ENCODE data around the gene MAML2. TPM values are rescaled to one million over a fixed set of nuclear protein-coding genes. Genes with fewer than 3 reads are reported as not detected.
A peak's percentile ranks its signal among the peaks of the same experiment; 100 is the strongest.

Gene MAML2
- total RNA-seq, 2 experiments from 2014 or later, result 23.4 to 27.2 TPM

DNA sequence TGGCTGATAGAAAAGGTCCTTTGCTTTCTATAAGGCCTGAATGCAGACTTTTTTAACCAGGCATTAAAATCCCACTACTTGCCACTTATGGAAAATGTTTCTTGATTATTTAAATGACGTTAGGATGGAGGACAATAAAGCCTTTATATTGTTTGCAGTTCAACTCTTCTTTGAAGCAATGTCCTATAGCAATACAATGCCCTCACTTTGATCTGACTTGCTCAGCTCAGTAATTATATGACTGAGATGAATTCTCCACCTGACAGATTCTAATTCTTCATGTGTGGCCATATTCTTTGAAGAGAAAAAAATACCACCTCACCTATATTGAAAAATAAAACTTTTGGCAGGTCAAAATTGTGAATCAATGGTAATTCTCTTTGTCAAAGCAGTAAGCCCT lies 237.1 kb downstream of the MAML2 start:
- H3K36me3 Mint-ChIP-seq (ENCODE audit: low read depth), result peaks cover 19% of the 10 kb centered on the region
- H3K4me3 Mint-ChIP-seq, result no peak overlapping the region
- DNase-seq, result no peak
- H3K4me1 Mint-ChIP-seq, result peaks cover 18% of the 10 kb centered on the region
- POLR2A ChIA-PET, result interaction anchor here (0.7 kb wide), 1 partner anchor 45 kb away, joined by 4 read pairs; no protein-coding TSS in a partner anchor
- H3K27ac Mint-ChIP-seq, result no peak overlapping the region
- peaks cover 6% of the 10 kb centered on the region for H3K9me3 Mint-ChIP-seq
- no peaks in the 10 kb centered on the region for H3K27me3 Mint-ChIP-seq
- CTCF ChIA-PET, result interaction anchor here (1.1 to 2.1 kb wide), 3 partner anchors 9 to 237 kb away, joined by 3 to 8 read pairs (median 7); partner anchors contain the start of gene MAML2

DNA sequence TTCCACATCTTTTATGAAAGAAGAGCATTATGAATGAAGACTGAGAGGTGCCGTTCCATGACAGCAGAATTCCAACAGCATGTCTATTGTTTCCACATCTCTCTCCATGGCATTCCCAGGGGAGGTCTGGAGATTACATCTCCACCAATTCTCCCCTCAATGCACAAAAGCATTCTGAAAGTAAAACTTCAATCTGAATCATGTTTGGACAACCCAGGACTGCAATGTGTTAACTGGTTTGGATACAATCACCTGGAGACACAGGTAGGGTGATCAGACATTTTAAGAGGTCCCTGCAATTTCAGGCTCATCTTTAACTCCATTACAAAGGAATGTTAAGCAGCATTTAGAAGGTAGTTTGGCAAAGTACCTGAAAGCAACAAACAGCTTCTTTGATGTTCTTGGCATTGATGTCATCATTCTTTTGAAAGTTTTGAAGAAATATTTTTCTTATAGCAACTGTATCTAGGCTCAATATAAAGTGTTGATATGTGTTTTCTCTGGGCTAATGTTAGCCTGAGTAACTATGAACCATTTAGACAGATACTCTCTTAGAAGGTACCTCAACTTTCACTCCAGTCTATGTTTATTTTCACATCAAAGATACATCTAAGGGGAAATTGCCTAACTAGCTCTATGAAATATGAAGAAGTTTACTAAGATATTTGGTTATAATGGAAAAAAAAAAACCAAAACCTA lies 237.6 kb downstream of the MAML2 start:
- ChIA-PET CTCF (interaction anchor here (1.1 to 2.1 kb wide), 3 partner anchors 10 to 238 kb away, joined by 3 to 8 read pairs (median 7); partner anchors contain the start of gene MAML2), POLR2A (interaction anchor here (0.7 kb wide), 1 partner anchor 44 kb away, joined by 4 read pairs; no protein-coding TSS in a partner anchor)
- H3K27ac Mint-ChIP-seq, result no peak overlapping the region
- H3K4me3 Mint-ChIP-seq, result no peak overlapping the region
- peaks cover 4% of the 10 kb centered on the region for H3K9me3 Mint-ChIP-seq
- no peaks in the 10 kb centered on the region for H3K27me3 Mint-ChIP-seq
- DNase-seq, result no peak
- peaks cover 18% of the 10 kb centered on the region for H3K4me1 Mint-ChIP-seq
- H3K36me3 Mint-ChIP-seq (ENCODE audit: low read depth), result peaks cover 17% of the 10 kb centered on the region

- ChIA-PET POLR2A (no interaction called here), CTCF (interaction anchor here (1.0 to 1.6 kb wide), 3 partner anchors 12 to 237 kb away, joined by 3 to 4 read pairs (median 3); no protein-coding TSS in a partner anchor)
- Mint-ChIP-seq H3K4me3 (no peak overlapping the region), H3K27me3 (no peaks in the 10 kb centered on the region), H3K36me3 (ENCODE audit: low read depth) (peaks cover 17% of the 10 kb centered on the region), H3K4me1 (peaks cover 18% of the 10 kb centered on the region), H3K9me3 (peaks cover 2% of the 10 kb centered on the region), H3K27ac (no peak overlapping the region)
- no peak for DNase-seq
Measured at GRCh38 chr11:96104496-96104895, 238.5 kb downstream of the MAML2 start.

DNA sequence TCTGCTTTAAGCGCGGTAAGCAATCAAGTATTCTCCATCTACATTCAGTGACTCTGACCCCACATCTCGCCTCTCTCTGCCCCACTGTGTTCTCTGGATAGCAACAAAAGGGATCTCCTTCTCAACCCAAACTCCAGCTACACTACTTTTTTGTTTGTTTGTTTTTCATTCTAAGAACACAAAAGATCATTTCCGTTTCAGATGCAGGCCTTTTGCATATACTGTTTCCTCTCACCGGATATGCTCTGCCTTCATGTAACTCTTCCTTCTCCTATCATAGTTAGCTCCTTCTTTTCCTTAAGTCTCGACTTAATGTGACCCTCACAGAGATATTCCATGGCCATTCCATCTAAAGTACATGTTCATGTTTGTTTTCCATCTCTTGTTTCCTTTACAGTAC lies 239.3 kb downstream of the MAML2 start:
- H3K27ac Mint-ChIP-seq, result no peak overlapping the region
- peaks cover 18% of the 10 kb centered on the region for H3K4me1 Mint-ChIP-seq
- peaks cover 17% of the 10 kb centered on the region for H3K36me3 Mint-ChIP-seq (ENCODE audit: low read depth)
- DNase-seq, result no peak
- H3K4me3 Mint-ChIP-seq, result no peak overlapping the region
- POLR2A ChIA-PET, result no interaction called here
- no peaks in the 10 kb centered on the region for H3K27me3 Mint-ChIP-seq
- CTCF ChIA-PET, result interaction anchor here (0.7 to 1.6 kb wide), 5 partner anchors 9 to 237 kb away, joined by 3 to 5 read pairs (median 3); no protein-coding TSS in a partner anchor
- peaks cover 2% of the 10 kb centered on the region for H3K9me3 Mint-ChIP-seq

- CTCF ChIA-PET, result interaction anchor here (0.8 to 1.6 kb wide), 3 partner anchors 9 to 239 kb away, joined by 3 to 4 read pairs (median 3); no protein-coding TSS in a partner anchor
Measured at GRCh38 chr11:96103102-96103501, 239.9 kb downstream of the MAML2 start.

GRCh38 chr11:96102664-96103078 lies 240.3 kb downstream of the MAML2 start:
- DNase-seq, result no peak
- H3K36me3 Mint-ChIP-seq (ENCODE audit: low read depth), result peaks cover 12% of the 10 kb centered on the region
- CTCF ChIA-PET, result interaction anchor here (0.9 kb wide), 1 partner anchor 239 kb away, joined by 3 read pairs; no protein-coding TSS in a partner anchor
- POLR2A ChIA-PET, result no interaction called here
- H3K9me3 Mint-ChIP-seq, result peaks cover 2% of the 10 kb centered on the region
- H3K4me3 Mint-ChIP-seq, result no peak overlapping the region
- H3K27me3 Mint-ChIP-seq, result no peaks in the 10 kb centered on the region
- no peak overlapping the region for H3K27ac Mint-ChIP-seq
- H3K4me1 Mint-ChIP-seq, result peaks cover 21% of the 10 kb centered on the region

More at GRCh38 chr11:96103102-96103501, 239.9 kb downstream of the MAML2 start:
- Mint-ChIP-seq H3K9me3 (peaks cover 2% of the 10 kb centered on the region), H3K27me3 (no peaks in the 10 kb centered on the region), H3K4me3 (no peak overlapping the region), H3K27ac (no peak overlapping the region), H3K4me1 (peaks cover 18% of the 10 kb centered on the region), H3K36me3 (ENCODE audit: low read depth) (peaks cover 15% of the 10 kb centered on the region)
- POLR2A ChIA-PET, result no interaction called here
- DNase-seq, result no peak

- ChIA-PET POLR2A (no interaction called here), CTCF (interaction anchor here (0.6 to 1.9 kb wide), 5 partner anchors 11 to 777 kb away, joined by 3 to 6 read pairs (median 4); partner anchors contain the start of gene MAML2)
- H3K4me3 Mint-ChIP-seq, result no peak overlapping the region
- DNase-seq, result no peak
- no peak overlapping the region for H3K27ac Mint-ChIP-seq
- no peaks in the 10 kb centered on the region for H3K27me3 Mint-ChIP-seq
- H3K4me1 Mint-ChIP-seq, result peaks cover 17% of the 10 kb centered on the region
- peaks cover 2% of the 10 kb centered on the region for H3K9me3 Mint-ChIP-seq
- H3K36me3 Mint-ChIP-seq (ENCODE audit: low read depth), result peaks cover 16% of the 10 kb centered on the region
Measured at GRCh38 chr11:96101146-96101545, 241.8 kb downstream of the MAML2 start.

DNA sequence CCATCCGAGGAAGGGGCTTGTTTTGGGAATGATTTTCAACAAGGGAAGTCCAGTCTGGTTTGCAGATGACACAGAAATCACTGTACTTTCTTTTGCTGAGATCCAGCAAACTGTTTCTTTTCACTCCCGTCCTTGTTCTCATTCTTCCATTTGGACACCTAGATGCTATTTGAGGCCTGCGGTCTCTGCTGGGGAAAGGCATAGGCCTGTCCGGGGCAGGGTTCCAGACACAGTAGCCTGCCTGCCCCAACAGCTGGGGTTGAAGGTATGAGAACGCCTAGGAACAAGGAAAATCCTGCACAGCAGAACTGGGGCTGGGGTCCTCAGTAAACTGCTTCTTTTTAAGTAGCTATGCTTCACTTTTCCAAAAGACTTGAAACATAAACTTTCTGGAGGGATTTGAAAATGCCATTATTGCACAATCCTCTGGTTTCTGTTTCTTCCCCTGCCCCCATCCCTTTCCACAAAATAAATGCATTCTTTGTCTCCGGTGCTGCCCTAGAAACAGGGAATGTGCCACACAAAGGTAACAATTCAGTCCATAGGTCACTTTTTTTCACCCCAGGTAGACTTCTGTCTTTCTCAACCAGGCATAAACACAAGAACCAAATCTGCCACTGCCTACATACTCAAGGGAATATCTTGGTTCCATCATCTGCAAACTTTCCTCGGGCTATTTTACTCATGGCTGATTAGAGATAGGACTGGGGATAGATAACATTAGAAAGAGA lies 244.3 kb downstream of the MAML2 start:
- Mint-ChIP-seq H3K27me3 (no peaks in the 10 kb centered on the region), H3K9me3 (peaks cover 2% of the 10 kb centered on the region), H3K4me3 (no peak overlapping the region), H3K4me1 (peaks cover 12% of the 10 kb centered on the region), H3K36me3 (ENCODE audit: low read depth) (peaks cover 13% of the 10 kb centered on the region), H3K27ac (no peak overlapping the region)
- POLR2A ChIA-PET, result no interaction called here
- no peak for DNase-seq
- CTCF ChIA-PET, result interaction anchor here (0.9 to 1.1 kb wide), 2 partner anchors 9 to 19 kb away, joined by 3 read pairs; no protein-coding TSS in a partner anchor

DNA sequence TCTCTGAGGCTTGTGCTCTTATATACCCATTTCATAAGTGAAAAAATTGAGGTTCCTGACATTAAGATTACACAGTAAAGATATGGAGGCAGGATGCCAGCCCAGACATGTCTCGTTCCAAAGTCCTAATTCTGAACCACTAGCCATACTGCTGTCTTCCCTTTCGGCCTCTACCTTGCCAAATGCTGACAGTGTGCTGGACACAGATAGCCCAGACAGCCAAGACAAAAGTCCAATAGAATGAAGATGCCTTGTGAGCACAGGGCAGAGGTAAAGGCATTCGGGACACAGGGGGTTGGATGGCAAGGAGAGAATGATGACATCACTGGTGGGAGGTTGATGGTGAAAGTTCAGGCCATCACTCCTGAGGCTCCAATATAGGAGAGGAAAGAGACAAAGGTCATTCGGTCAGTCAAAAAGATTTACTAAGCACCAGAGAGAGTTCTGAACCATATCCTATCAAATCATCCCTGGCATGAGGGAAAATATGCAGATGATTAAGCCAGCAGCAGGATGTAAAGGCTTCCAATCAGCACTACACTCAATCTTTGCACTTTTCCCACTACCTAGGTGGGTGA lies 245.1 kb downstream of the MAML2 start:
- ChIA-PET POLR2A (no interaction called here), CTCF (interaction anchor here (0.9 to 1.1 kb wide), 2 partner anchors 10 to 19 kb away, joined by 3 read pairs; no protein-coding TSS in a partner anchor)
- Mint-ChIP-seq H3K36me3 (ENCODE audit: low read depth) (peaks cover 20% of the 10 kb centered on the region), H3K27me3 (no peaks in the 10 kb centered on the region), H3K27ac (peak overlapping the region; percentile 42), H3K9me3 (peaks cover 2% of the 10 kb centered on the region), H3K4me1 (peaks cover 12% of the 10 kb centered on the region), H3K4me3 (no peak overlapping the region)
- DNase-seq, result no peak

GRCh38 chr11:96096360-96096759 lies 246.6 kb downstream of the MAML2 start:
- ChIA-PET POLR2A (no interaction called here), CTCF (interaction anchor here (1.0 kb wide), 1 partner anchor 124 kb away, joined by 4 read pairs; no protein-coding TSS in a partner anchor)
- peaks cover 30% of the 10 kb centered on the region for H3K36me3 Mint-ChIP-seq (ENCODE audit: low read depth)
- H3K27ac Mint-ChIP-seq, result no peak overlapping the region
- peaks cover 21% of the 10 kb centered on the region for H3K4me1 Mint-ChIP-seq
- no peaks in the 10 kb centered on the region for H3K27me3 Mint-ChIP-seq
- no peak overlapping the region for H3K4me3 Mint-ChIP-seq
- peaks cover 2% of the 10 kb centered on the region for H3K9me3 Mint-ChIP-seq
- DNase-seq, result no peak

DNA sequence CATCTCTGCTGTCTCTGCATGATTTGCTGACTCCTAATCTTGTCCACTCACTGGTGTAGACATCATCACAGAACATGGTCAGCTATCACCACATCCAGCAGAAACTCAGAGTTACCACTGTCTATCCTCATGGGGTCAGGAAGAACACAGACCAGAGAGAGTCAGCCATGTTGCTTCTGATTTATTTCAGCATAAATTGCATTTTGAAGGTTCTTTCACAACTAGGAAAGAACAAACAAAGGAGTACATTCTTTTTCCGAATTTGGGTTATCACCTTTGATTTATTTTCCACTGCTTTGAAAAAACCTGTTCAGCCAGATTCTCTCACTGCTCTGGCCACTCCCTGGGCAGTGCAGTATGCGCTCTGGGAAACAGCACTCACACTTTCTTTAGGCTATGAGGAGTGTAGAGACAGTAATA lies 247.1 kb downstream of the MAML2 start:
- POLR2A ChIA-PET, result no interaction called here

GRCh38 chr11:96094156-96094555 lies 248.8 kb downstream of the MAML2 start:
- peaks cover 24% of the 10 kb centered on the region for H3K4me1 Mint-ChIP-seq
- no peak for DNase-seq
- no peaks in the 10 kb centered on the region for H3K27me3 Mint-ChIP-seq
- H3K4me3 Mint-ChIP-seq, result no peak overlapping the region
- no peaks in the 10 kb centered on the region for H3K9me3 Mint-ChIP-seq
- H3K27ac Mint-ChIP-seq, result no peak overlapping the region
- H3K36me3 Mint-ChIP-seq (ENCODE audit: low read depth), result peaks cover 39% of the 10 kb centered on the region
- CTCF ChIA-PET, result interaction anchor here (0.9 kb wide), 1 partner anchor 9 kb away, joined by 3 read pairs; no protein-coding TSS in a partner anchor
- POLR2A ChIA-PET, result no interaction called here

More for the DNA sequence above, 247.1 kb downstream of the MAML2 start:
- Mint-ChIP-seq H3K27me3 (no peaks in the 10 kb centered on the region), H3K9me3 (no peaks in the 10 kb centered on the region), H3K4me1 (peaks cover 24% of the 10 kb centered on the region), H3K4me3 (no peak overlapping the region), H3K27ac (no peak overlapping the region), H3K36me3 (ENCODE audit: low read depth) (peaks cover 30% of the 10 kb centered on the region)
- CTCF ChIA-PET, result interaction anchor here (0.9 kb wide), 1 partner anchor 12 kb away, joined by 3 read pairs; no protein-coding TSS in a partner anchor
- no peak for DNase-seq

Measured in activated CD4-positive, alpha-beta T cell treated with anti-CD3 and anti-CD28 coated beads, Interleukin-2, amount 10 ng/mL, durations not matched to agents 7 days and 5 days (primary cell).